Spleen (tissue), 7 donors: ENCODE measurements around the gene PDHA2.

Source experiments
- POLR2AphosphoS5 ChIP-seq, 3 donors: sonication (generic); formaldehyde crosslinking; IDR thresholded peaks; one replicate each; pipeline ENCODE4 v1.5.1; 2017; ENCODE audit warnings: antibody characterized with exemption in 3 of 3
- TF ChIP-seq, protein P1 (sequence below), 11 experiments: fragments of 200-600 bp in 7 of 11; fragments of 450-650 bp in 4 of 11; sonication (generic) in 4 of 11; IDR thresholded peaks in 8 of 11; conservative IDR thresholded peaks in 3 of 11; 1 replicate in 7 of 11; 2 replicates in 4 of 11; pipeline versions ENCODE4 v1.4.0 to v1.8.0; 2016 to 2021; ENCODE audit warnings: antibody characterized with exemption in 11 of 11, inconsistent platforms in 4 of 11, mild to moderate bottlenecking in 1 of 11
- donor health status: DM: no; HTN: no; CAD: no; lungs with moderate emphysema.
- donor health status: DM: no; HTN: no; CAD: no.
- donor health status: DM: no; HTN: no; CAD: no.

GRCh38 chr4:95847908-95848460, 8.1 kb downstream of the PDHA2 start:
- TF ChIP-seq, protein P1, sequence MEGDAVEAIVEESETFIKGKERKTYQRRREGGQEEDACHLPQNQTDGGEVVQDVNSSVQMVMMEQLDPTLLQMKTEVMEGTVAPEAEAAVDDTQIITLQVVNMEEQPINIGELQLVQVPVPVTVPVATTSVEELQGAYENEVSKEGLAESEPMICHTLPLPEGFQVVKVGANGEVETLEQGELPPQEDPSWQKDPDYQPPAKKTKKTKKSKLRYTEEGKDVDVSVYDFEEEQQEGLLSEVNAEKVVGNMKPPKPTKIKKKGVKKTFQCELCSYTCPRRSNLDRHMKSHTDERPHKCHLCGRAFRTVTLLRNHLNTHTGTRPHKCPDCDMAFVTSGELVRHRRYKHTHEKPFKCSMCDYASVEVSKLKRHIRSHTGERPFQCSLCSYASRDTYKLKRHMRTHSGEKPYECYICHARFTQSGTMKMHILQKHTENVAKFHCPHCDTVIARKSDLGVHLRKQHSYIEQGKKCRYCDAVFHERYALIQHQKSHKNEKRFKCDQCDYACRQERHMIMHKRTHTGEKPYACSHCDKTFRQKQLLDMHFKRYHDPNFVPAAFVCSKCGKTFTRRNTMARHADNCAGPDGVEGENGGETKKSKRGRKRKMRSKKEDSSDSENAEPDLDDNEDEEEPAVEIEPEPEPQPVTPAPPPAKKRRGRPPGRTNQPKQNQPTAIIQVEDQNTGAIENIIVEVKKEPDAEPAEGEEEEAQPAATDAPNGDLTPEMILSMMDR (IDR thresholded peaks at IDR 0.05 in 8 of 11, conservative IDR thresholded peaks at IDR 0.05 in 3 of 11) = no peak
- TF ChIP-seq POLR2AphosphoS5 (IDR thresholded peaks at IDR 0.05) = no peak
